Smooth muscle cell of the brain vasculature (primary cell): Measurements from ENCODE around the gene C1orf21.
A peak's percentile ranks its signal among the peaks of the same experiment; 100 is the strongest.

Experiments used
- DNase-seq: peaks from one replicate; pipeline ENCODE4 v3.0.0-alpha.2; 2012; ENCODE audit warnings: low read depth, low spot score

Gene C1orf21

DNA sequence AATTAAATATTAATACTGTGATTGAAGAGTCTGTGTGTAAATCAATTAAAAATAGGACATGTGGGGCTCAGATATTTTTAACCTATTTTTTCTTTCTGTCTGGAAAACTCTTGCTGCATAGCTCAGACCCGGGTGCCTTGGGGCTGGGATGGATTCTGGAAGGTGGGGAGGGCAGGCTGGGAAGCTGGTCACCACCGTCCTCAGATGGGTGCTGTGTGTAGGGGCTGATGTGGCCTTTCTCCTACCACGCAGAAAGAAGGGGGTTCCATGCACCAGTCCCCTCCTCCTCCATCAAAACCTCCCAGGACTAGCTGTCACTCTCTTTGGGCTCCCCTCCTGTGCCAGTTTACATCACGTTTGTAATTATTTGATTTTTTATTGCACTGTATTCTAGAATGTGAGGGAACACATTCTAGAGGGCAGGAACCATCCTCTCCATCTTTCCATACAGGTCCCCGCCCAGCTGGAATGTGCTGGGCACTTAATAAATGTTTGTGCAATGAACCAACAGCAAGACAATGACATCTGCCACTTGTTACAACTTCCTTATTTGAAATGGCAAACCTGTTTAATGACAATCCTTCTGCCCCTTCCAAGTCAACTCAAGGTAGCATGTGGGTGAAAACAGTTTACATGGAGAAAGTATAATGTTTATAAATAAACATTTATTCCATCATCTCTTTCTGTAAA is 263.5 kb downstream of the C1orf21 start:
- no peak for DNase-seq

- DNase-seq = no peak
Measured at GRCh38 chr1:184655185-184655584, 268.4 kb downstream of the C1orf21 start.

DNA sequence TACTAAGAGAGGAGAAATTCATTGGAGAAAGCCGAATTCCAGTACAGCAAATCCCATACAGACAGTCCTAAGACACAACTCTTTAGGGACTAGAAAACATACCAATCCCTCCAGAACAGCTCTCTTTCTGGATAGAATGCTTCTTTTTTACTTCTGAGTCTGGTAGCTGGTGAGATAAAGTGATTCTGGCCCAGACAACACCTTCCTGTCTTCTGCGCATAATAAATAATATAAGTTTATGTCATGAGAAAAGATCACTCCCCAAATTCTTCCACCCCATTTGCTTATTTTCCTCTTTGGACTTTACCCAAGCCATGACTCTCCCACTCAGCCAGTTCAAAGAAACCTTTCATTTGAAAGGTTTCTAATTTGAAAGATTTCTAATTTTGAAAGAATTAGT is 269.4 kb downstream of the C1orf21 start:
- DNase-seq = no peak

DNA sequence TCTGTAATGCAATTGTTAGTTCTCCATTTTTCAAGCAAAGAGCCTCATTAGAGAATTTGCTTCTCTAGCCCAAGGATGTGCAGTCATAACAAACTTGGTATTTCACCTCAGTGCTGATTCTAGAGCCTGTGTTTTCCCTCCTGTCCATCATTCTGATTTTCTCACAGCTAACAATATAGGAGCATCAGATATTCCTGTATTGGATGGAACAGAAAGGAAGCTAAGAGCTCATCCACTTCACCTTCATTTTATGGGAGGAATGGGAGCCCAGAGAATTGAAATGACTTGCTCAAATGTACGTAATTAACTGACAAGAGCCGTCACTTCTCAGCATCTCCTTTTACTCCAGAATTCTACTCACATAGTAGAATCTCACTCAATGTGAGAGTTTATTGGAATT is 271.2 kb downstream of the C1orf21 start:
- no peak for DNase-seq

DNA sequence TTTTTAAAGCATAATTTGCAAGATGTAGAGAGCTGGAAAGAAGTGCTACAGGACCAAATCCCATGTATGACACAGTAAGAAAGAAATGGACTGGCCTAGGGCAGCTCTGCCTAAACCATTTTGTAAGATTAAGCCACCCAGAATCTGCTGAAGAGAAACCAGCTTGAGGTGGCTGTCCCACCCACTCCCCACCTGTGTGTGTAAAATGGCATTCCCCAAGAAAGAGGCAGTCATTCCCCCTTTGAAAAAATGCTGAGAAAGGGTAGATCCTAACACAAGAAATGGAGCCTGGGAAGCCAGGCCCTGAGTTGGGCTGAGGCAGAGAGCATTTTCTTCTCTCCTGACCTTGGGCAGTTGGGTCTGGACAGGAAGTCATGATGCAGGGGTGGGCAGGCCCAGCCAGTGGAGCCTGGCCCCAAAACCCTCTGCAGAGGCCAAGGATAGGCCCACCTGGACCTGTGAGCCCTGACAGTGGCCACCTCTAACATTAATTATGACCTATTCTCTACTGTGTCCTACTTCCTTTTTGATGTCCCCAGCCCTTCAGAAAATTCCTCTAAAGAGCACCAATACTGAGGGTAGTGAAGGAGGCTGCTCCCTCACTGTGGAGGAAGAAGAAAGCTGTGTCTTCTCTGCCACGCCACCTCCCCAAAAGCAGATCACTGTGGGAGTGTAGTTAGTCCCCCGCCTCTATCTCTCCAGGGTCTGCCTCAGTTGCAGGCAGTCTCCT is 273.8 kb downstream of the C1orf21 start:
- DNase-seq = no peak

- no peak for DNase-seq
Measured at GRCh38 chr1:184661801-184662200, 275.0 kb downstream of the C1orf21 start.

DNA sequence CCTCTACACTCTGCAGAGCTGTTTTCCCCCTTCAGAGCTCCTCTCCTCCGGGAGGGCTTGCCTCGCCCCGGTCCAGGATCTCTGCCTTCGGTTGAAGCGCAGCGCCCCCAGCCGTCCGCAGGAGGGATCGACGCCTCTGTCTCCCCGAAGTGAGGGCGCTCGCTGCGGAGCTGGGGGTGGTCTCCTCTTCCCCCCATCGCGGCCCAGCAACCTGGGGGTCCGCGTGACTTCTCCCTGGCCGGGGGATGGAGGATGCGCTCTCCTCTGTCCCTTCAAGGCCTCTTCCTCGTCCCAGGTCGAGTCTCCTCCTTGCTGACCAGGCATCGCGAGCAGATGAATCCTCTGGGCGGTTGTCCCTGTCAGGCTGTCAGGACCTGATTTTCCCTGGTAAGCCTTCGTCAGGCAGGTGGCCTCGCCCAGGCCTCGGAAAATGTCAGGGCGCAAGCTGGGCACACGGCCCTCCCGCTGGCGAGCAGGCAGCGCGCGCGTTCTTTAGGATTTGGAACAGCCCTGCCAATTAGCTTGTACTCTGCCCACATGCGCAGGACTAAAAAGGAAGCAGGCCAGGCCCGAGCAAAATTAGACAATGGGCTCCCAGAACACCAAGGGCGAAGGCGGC is 277.3 kb downstream of the C1orf21 start:
- peak; percentile 32 for DNase-seq

- DNase-seq = no peak
Measured at GRCh38 chr1:184664661-184665060, 277.8 kb downstream of the C1orf21 start.

DNA sequence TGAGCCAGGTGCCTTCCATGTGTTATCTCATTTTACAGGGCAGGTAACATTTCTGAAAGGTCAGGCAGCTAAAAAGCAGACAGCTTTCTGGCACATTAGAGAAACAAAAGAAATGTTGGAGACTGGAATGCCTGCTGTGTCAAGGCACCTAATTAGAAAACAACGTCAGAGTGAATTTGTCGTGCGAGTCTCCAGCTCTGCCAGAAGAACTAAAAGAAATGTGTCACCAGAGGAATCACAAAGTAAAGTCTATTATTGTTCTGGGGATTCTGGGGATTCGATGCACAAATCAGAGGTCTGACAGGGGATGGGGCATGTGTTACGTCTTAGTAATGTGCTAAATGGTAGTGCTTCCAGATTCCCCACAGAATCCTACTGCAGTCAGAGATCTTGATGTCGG is 278.5 kb downstream of the C1orf21 start:
- no peak for DNase-seq

GRCh38 chr1:184669391-184669790 is 282.6 kb downstream of the C1orf21 start:
- DNase-seq = no peak

GRCh38 chr1:184672013-184672726 is 285.3 kb downstream of the C1orf21 start:
- no peak for DNase-seq

DNA sequence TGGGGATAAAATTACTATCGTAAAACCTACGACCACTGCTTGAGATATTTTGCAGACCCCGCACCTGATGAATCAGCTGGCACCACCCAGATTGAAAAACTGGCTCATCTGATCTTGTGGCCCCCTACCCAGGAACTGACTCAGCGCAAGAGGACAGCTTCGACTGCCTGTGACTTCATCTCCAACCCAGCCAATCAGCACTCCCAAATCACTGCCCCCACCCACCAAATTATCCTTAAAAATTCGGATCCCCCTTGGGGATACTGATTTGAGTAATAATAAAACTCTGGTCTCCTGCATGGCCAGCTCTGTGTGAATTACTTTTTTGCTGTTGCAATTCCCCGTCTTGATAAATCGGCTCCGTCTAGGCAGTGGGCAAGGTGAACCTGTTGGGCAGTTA is 286.5 kb downstream of the C1orf21 start:
- DNase-seq = no peak

DNA sequence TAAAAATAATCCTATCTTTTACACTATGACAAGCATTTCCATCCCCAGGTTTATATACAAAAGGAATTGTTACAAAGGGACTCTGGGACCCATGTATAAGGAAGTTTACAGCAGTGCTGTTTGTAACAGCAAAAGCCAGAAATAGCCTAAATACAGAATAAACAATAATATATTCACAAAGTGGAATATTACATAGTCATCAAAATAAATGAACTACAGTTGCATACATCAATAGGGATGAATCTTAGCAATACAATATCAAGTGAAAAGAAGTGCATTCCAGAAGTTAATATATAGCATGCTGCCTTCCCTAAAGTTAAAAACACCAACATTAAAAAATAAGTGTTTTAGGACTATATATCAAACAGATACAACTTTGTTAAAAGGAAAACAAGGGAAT is 290.5 kb downstream of the C1orf21 start:
- DNase-seq = no peak
